GM21576 (cell line): ENCODE data around the gene ALG14.
"Not testable (repeated sequence)": the region's sequence is repeated elsewhere in the genome, so short reads cannot be mapped to it uniquely, and the experiment has no call there.

Experiments
- ATAC-seq: cut with Tn5 transposase; IDR thresholded peaks from one replicate; pipeline ENCODE4 v1.9.1; 2021; ENCODE audit warnings: mild to moderate bottlenecking, moderate library complexity; ENCODE audit not compliant: unreplicated experiment

The ALG14 gene

DNA sequence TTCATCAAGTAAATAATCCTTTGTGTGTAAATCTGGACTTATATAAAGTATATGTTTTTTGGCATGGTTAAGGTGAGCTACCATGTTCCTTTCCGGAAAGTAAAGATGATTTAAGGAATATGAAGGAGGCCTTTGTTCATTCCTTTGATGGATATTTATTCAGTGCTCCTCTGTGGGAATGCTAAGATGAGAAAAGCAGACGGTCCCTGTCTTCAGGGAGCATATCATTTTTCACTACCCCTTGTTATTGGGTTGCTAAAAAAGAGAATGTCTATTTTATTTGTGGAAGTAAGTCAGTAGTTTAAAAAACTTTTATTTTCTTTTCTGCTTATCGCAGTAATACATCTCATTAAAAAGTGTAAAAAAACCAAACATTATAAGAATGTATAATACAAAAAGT lies 110.8 kb downstream of the ALG14 start:
- ATAC-seq: no peak

DNA sequence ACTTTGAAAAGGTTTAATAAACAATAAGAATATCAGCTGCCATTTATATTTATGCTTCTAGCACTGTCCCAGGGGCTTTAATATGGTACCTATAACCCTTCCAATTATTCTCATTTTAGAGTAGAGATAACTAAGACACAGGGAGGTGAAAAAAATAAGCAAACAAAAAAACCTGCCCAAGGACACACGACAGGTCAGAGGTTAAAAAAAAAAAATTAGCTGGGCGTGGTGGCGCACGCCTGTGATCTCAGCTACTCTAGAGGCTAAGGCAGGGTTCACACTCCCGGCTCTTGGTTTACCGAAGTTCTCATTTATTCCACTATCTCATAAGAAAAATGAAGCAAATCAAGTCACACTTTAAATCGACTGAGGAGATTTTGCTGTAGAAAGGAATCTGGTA lies 111.2 kb downstream of the ALG14 start:
- no peak for ATAC-seq

GRCh38 chr1:94958081-94958480 lies 114.7 kb downstream of the ALG14 start:
- ATAC-seq: no peak

- ATAC-seq: no peak
These were observed 116.8 kb downstream of the ALG14 start for GRCh38 chr1:94955767-94956632.

DNA sequence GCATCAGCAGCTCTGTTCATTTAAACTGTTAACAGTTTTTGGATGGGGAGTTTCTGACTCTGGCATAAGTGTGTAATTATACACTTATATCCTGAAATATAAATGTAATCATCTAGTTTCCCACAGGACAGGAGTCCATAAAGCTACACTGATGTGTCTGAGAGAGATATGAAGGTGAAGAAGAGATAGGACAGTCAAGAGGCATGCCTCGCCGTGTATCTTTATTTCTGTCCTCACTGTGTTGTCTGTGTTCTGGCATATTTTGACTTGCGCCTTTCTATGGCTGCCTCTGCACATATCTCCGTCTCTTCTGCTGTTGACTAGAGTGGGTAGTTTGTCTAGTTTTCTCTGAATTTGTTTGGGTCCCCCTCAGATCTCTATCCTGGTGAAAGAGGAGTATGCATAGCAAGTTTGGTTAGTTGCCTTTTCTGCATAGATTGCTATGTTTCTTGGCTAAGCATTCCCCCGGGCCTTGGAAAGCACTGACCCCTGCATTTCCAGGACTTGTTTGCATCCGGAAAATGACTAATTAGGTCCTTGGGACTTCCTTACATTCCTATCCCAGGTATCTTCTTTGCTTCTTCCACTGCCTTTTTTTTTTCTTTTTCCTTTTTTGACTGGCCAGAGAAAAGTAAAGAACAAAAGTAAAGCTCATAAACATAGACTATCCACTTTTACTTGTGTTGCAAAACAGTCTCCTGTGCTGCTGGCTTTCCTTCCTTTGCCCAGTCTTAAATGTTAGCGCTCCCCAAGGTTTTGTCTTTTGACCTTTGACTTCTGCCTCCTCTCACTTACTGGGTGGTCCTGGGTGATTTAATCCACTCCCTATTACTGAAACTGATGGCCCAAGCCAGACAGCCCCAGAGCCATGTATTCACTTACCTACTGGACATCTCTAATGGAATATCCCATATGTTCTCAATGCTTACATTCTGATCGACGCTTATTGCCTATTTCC lies 118.2 kb downstream of the ALG14 start:
- no peak for ATAC-seq

GRCh38 chr1:94953746-94954145 lies 119.0 kb downstream of the ALG14 start:
- ATAC-seq: no peak

DNA sequence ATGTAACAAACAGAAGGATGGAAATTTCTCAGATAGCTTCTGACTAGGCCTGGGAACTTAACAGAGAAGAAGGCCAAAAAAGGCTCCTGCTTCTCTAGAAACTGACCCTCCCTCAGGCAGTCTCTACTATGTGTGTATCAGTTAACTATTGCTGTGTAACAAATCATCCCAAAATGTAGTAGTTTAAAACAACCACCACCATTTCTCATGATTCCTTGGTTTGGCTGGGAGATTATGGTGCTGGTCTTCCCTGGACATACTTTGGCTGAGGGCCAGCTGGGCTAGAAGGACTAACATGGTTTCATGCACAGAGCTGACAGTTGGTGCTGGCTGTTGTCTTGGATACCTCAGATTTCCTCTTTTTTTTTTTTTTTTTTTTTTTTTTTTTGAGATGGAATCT lies 119.6 kb downstream of the ALG14 start:
- no peak for ATAC-seq

DNA sequence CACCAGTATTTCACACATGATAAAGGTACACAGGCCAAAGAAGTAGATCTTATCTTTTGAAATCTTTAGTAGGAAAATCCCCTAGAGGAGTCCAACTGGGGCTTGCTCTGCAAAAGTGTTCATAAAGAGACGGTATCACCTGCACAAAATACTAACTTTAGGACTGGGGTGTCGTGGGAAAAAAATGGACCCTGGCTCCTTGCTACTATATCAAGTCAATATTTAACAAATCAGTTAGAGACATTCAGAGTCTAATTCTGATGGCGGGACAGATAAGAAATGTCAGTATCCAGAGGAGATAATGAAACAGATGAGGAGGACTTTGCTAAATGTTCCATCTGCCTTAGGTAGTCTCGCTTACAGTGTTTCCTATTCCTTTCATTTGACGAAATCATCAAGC lies 120.2 kb downstream of the ALG14 start:
- no peak for ATAC-seq

- ATAC-seq: no peak
These were observed 121.1 kb downstream of the ALG14 start for GRCh38 chr1:94951509-94952208.

GRCh38 chr1:94951046-94951445 lies 121.7 kb downstream of the ALG14 start:
- ATAC-seq: no peak

DNA sequence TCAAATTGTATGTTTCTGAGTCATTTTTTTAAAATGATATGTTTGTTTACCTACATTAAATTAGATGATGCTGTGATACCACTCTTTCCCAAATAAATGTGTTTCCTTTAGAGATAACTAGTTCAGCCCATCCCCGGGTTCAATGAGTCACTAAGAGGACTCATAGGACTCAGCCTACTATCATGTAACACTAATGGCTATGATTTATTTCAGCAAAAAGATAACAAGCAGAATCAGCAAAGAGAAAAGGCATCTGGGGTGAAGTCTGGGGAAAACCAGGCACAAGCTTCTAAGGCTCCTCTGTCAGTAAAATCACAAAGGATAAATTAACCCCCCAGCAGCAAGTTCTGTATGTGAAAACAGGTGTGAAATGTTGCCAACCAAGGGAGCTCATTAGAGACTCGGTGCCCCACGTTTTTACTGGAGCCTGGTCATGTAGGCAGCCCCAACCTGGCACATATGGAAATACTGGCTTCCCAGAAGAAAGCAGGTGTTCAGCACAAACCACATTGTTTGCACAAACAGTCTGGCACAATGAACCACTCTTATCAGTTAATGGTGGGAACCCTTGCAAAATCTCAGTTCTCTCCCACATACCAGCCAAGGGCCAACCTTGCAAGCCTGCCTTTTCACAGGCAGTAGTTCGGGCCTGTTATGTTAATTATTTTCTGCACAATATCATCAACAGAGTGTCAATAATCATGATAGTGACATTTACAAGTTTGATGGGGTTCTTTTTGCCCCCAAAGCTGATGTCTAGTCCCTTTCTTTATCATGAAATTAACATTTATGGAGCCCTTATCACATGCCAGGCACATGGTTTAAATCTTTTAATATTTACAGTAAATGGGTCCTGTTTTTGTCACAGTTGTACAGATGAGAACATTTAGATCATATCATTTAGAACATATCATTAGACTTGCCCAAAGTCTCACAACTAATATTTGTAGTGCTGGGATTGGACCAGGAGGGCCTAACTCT lies 122.8 kb downstream of the ALG14 start:
- no peak for ATAC-seq

- no peak for ATAC-seq
These were observed 125.3 kb downstream of the ALG14 start for GRCh38 chr1:94947437-94947836.

DNA sequence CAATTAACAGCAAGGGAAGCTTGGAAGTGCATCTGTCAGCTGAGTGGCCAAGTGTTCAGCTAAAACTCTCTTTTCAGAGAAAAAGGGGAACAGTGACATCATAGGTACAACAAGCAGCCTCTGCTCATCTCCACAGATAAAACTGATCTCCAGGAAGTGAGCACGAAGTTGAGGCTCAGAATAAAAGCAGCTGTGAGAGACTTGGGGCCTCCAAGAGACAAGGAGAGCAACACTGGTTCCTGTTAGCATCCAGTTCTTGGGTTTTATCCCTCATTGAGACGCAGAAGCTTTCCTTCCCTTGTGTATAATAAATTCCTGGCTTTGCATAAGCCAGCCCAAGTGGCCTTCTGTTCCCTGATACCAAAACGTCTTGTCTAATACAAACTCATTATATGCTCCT lies 125.9 kb downstream of the ALG14 start:
- no peak for ATAC-seq

DNA sequence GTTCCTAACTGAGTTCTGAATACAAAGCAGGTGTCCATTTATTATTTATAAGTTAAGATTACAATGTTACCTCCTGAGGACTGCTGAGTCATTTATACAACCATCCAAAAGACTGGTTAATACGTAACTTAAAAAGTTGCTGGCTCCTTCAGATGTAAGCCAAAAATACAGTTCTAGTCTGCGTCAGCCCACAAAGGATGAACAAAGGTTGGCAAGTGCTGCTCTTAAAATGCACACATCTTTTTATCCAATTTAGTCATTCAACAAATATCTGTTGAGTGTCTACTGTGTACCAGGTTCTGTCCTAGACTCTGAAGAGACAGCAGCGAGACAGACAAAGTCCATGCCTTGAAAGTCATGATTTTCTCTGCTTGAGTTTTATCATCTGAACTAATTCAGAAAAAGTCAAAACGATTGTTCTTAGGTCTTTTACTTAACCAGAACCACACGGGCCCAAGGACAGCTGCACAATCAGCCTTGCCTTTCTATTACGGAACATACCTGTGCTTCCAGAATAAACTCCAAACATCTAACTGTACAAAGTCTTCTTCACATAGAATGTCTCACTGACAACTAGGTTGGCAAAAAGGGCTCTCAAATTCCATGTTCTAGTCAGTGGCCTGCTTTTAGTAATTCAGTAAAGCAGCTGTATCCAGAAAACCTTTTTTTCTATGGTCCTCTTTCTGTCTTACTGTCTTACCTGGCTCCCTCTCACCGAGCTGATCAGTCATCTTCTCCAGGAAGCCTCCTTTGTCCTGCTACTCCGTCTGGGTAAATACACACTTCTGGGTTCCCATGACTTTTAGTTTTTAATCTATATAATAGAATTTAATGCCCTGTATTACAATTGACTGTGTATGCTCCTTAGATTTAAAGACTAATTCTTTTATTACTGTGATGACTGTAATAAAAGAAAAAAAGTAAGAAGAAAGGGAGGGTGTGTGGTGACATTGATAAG lies 130.3 kb downstream of the ALG14 start:
- ATAC-seq: no peak

DNA sequence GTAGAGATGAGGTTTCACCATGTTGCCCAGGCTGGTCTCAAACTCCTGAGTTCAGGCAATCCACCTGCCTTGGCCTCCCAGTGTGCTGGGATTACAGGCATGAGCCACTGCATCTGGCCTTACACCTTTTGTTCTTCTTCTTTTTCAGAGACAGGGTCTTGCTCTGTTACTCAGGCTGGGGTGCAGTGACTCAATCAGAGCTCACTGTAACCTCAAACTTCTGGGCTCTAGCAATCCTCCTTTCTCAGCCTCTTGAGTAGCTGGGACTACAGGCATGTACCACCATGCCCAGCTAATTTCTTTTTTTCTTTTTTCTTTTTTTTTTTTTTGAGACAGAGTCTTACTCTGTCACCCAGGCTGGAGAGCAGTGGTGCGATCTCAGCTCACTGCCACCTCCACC lies 131.3 kb downstream of the ALG14 start:
- ATAC-seq: not testable (repeated sequence)

- no peak for ATAC-seq
These were observed 132.0 kb downstream of the ALG14 start for GRCh38 chr1:94940738-94941137.

- ATAC-seq: no peak
These were observed 134.9 kb downstream of the ALG14 start for GRCh38 chr1:94937820-94938219.

GRCh38 chr1:94936861-94937620 lies 135.7 kb downstream of the ALG14 start:
- no peak for ATAC-seq
